ENCODE measurements around the gene IFNL2.
"Not testable (repeated sequence)": the region's sequence is repeated elsewhere in the genome, so short reads cannot be mapped to it uniquely, and the experiment has no call there.

IFNL2 gene

DNA sequence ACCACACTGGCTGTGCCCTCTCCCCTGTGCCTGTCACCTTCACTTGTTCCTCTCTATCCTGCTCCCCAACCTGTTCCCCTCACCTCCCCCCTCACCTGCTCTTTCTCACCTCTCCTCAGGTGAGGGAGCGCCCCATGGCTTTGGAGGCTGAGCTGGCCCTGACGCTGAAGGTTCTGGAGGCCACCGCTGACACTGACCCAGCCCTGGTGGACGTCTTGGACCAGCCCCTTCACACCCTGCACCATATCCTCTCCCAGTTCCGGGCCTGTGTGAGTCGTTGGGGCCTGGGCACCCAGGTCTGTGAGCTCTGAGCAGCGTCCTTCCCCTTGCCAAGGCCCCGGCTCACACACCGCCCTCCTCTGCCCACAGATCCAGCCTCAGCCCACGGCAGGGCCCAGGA, 1.2 kb downstream of the IFNL2 start:
- not testable (repeated sequence) for H3K36me3 ChIP-seq (ENCODE audit: control insufficient read depth, insufficient read depth, low read length); H3K27ac ChIP-seq (ENCODE audit: insufficient read depth, low read depth, low read length, poor library complexity, severe bottlenecking); H3K4me1 ChIP-seq (ENCODE audit: control insufficient read depth, insufficient read depth, low read length); H3K9me3 ChIP-seq (ENCODE audit: control insufficient read depth, low read length); H3K4me3 ChIP-seq (ENCODE audit: insufficient read depth, low read depth, low read length)
- WGBS, 2 experiments: 78 to 79% methylated on average over 10 of the region's 10 CpGs
- peaks cover 50% of the 10 kb centered on the region for H3K27me3 ChIP-seq (ENCODE audit: control insufficient read depth, insufficient read depth, low read length, poor library complexity, severe bottlenecking)

DNA sequence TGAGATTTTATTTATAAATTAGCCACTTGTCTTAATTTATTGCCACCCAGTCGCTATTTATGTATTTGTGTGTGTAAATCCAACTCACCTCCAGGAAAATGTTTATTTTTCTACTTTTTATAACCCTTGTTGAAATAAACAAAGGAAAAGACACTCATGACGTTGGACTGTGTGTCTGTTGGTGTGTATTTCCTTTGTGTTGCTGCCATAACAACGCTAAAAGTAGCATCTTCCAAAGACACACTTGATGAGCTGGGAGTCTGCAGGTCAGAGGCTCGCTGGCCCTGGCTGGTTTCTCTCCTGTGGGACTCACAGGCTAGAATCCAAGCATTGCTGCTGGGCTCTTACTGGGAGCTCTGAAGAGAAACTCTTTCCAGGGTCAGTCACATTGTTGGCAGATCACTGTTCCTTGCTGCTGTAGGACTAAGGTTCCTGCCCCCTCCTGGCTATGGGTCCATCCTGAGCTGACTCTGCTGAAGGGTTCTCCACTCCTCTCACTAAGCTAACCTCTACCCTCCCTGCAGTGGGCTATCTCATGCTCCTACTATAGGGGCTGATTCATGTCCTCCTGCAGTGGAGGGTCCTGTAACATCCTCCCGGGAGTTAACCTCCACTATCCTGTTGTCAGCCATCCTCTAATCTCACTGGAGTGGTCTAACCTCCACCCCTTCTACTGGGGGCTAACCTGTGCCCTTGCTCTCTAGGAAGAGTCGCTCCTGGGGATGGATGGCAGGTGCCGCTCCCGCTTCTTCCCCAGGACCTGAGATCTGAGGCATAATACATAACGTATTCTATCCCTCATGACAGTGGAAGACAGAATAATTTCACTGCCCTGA, 2.1 kb downstream of the IFNL2 start:
- Histone ChIP-seq H3K4me3 (ENCODE audit: insufficient read depth, low read depth, low read length) (no peak overlapping the region), H3K9me3 (ENCODE audit: control insufficient read depth, low read length) (no peaks in the 10 kb centered on the region), H3K4me1 (ENCODE audit: control insufficient read depth, insufficient read depth, low read length) (no peaks in the 10 kb centered on the region), H3K27ac (ENCODE audit: insufficient read depth, low read depth, low read length, poor library complexity, severe bottlenecking) (no peak overlapping the region), H3K36me3 (ENCODE audit: control insufficient read depth, insufficient read depth, low read length) (no peaks in the 10 kb centered on the region), H3K27me3 (ENCODE audit: control insufficient read depth, insufficient read depth, low read length, poor library complexity, severe bottlenecking) (peaks cover 41% of the 10 kb centered on the region)
- 84 to 85% methylated on average over 8 of the region's 9 CpGs for WGBS, 2 experiments

DNA sequence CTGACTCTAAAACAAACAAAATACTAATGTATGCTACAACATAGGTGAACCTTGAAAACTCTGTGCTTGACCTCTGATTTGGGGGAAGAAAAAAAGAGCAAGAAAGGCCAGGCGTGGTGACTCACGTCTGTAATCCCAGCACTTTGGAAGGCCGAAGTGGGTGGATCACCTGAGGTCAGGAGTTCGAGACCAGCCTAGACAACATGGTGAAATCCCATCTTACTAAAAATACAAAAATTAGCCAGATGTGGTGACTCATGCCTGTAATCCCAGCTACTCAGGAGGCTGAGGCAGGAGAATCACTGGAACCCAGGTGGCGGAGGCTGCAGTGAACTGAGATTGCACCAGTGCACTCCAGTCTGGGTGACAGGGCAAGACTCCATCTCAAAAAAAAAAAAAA, 5.7 kb downstream of the IFNL2 start:
- H3K27ac ChIP-seq (ENCODE audit: insufficient read depth, low read depth, low read length, poor library complexity, severe bottlenecking); H3K36me3 ChIP-seq (ENCODE audit: control insufficient read depth, insufficient read depth, low read length): not testable (repeated sequence)

DNA sequence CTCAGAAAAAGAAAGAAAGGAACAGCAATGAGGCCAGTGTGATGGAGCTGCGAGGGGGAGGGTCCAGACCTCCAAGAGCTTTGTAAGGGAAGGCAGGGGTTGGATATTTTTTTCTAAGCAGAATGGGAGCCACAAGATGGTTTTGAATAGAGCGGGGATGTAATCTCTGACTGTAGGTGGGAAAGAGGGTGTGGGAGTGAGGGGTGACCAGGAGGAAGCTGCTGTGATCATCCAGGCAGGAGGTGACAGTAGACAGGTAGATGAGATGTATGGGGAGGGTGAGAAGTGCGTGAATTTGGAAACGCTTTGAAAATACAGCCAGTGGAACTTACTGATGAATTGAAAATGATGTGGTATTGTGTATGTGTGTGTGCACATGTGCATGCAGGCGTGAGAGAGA, 7.4 kb downstream of the IFNL2 start:
- 86% methylated on average over 5 of the region's 5 CpGs for WGBS, 2 experiments
- peaks cover 10% of the 10 kb centered on the region for H3K27me3 ChIP-seq (ENCODE audit: control insufficient read depth, insufficient read depth, low read length, poor library complexity, severe bottlenecking)

More for the DNA sequence above, 5.7 kb downstream of the IFNL2 start:
- WGBS, 2 experiments: 86 to 91% methylated on average over 5 of the region's 5 CpGs
- not testable (repeated sequence) for H3K4me1 ChIP-seq (ENCODE audit: control insufficient read depth, insufficient read depth, low read length); H3K4me3 ChIP-seq (ENCODE audit: insufficient read depth, low read depth, low read length); H3K9me3 ChIP-seq (ENCODE audit: control insufficient read depth, low read length)
- H3K27me3 ChIP-seq (ENCODE audit: control insufficient read depth, insufficient read depth, low read length, poor library complexity, severe bottlenecking): peaks cover 17% of the 10 kb centered on the region

DNA sequence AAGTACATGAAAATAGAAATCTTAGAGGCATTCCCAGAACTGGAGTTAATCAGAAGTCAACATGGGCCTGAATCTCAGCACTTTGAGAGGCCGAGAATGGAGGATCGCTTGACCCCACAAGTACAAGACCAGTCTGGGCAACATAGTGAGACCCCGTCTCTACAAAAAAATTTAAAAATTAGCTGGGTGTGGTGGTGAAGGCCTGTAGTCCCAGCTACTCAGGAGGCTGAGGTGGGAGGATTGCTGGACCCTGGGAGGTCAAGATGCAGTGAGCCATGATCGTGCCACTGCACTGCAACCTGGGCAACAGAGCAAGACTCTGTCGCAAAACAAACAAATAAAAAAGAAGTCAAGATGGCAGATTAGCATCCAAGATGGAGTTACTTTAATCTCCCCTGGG, 8.5 kb downstream of the IFNL2 start:
- Histone ChIP-seq H3K4me3 (ENCODE audit: insufficient read depth, low read depth, low read length) (no peak overlapping the region), H3K4me1 (ENCODE audit: control insufficient read depth, insufficient read depth, low read length) (no peaks in the 10 kb centered on the region), H3K27ac (ENCODE audit: insufficient read depth, low read depth, low read length, poor library complexity, severe bottlenecking) (no peak overlapping the region), H3K9me3 (ENCODE audit: control insufficient read depth, low read length) (no peaks in the 10 kb centered on the region), H3K27me3 (ENCODE audit: control insufficient read depth, insufficient read depth, low read length, poor library complexity, severe bottlenecking) (peaks cover 4% of the 10 kb centered on the region), H3K36me3 (ENCODE audit: control insufficient read depth, insufficient read depth, low read length) (no peaks in the 10 kb centered on the region)
- WGBS, 2 experiments: 93 to 96% methylated on average over 5 of the region's 5 CpGs

More for the DNA sequence above, 7.4 kb downstream of the IFNL2 start:
- Histone ChIP-seq H3K9me3 (ENCODE audit: control insufficient read depth, low read length) (no peaks in the 10 kb centered on the region), H3K4me3 (ENCODE audit: insufficient read depth, low read depth, low read length) (no peak overlapping the region), H3K4me1 (ENCODE audit: control insufficient read depth, insufficient read depth, low read length) (no peaks in the 10 kb centered on the region), H3K36me3 (ENCODE audit: control insufficient read depth, insufficient read depth, low read length) (no peaks in the 10 kb centered on the region), H3K27ac (ENCODE audit: insufficient read depth, low read depth, low read length, poor library complexity, severe bottlenecking) (no peak overlapping the region)

DNA sequence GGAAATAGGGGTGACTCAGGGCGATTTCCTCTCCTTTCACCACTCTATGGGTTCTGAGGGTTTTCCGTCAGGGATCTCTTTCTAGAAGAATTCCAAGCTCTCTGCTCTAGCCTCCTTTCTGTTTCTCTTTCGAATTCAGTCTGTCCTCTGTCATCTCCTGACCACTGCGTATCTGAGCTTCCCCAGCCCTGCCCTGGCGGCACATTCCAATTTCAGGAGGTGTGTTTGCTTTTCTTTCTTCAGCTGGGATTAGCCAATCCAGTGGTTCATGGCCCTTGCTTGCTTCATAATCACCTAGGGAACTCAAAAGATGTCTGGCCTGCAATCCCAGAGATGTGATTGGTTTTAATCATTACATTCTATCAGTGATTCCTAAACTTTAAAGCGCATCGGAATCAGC, 9.4 kb downstream of the IFNL2 start:
- H3K4me3 ChIP-seq (ENCODE audit: insufficient read depth, low read depth, low read length): no peak overlapping the region
- no peaks in the 10 kb centered on the region for H3K9me3 ChIP-seq (ENCODE audit: control insufficient read depth, low read length)
- WGBS, 2 experiments: 78 to 87% methylated on average over 7 of the region's 7 CpGs
- H3K4me1 ChIP-seq (ENCODE audit: control insufficient read depth, insufficient read depth, low read length): no peaks in the 10 kb centered on the region
- H3K27me3 ChIP-seq (ENCODE audit: control insufficient read depth, insufficient read depth, low read length, poor library complexity, severe bottlenecking): peaks cover 4% of the 10 kb centered on the region
- no peaks in the 10 kb centered on the region for H3K36me3 ChIP-seq (ENCODE audit: control insufficient read depth, insufficient read depth, low read length)
- H3K27ac ChIP-seq (ENCODE audit: insufficient read depth, low read depth, low read length, poor library complexity, severe bottlenecking): no peak overlapping the region

DNA sequence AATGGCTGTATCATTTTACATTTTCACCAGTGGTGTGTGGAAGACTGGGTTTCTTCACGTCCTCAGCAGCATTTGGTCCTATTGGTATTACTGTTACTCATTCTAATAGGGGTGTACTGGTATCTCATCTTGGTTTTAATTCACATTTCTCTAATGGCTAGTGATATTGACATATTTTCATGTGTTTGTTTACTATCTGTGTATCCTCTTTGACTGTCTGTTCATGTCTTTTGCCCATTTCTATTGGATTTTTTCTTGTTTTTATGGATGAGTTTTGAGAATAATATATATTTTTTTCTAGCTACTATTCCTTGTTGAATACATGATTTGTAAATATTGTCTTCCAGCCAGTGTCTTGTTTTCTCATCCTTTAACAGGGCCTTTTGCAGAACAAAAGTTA, 13.8 kb downstream of the IFNL2 start:
- Histone ChIP-seq H3K4me3 (ENCODE audit: insufficient read depth, low read depth, low read length) (no peak overlapping the region), H3K9me3 (ENCODE audit: control insufficient read depth, low read length) (no peaks in the 10 kb centered on the region), H3K27me3 (ENCODE audit: control insufficient read depth, insufficient read depth, low read length, poor library complexity, severe bottlenecking) (peaks cover 9% of the 10 kb centered on the region), H3K4me1 (ENCODE audit: control insufficient read depth, insufficient read depth, low read length) (no peaks in the 10 kb centered on the region), H3K27ac (ENCODE audit: insufficient read depth, low read depth, low read length, poor library complexity, severe bottlenecking) (no peak overlapping the region), H3K36me3 (ENCODE audit: control insufficient read depth, insufficient read depth, low read length) (no peaks in the 10 kb centered on the region)
- WGBS, 2 experiments: 50% methylated on average over 1 of the region's 1 CpG; no CpG with 5 or more reads in 1 of the 2 experiments

DNA sequence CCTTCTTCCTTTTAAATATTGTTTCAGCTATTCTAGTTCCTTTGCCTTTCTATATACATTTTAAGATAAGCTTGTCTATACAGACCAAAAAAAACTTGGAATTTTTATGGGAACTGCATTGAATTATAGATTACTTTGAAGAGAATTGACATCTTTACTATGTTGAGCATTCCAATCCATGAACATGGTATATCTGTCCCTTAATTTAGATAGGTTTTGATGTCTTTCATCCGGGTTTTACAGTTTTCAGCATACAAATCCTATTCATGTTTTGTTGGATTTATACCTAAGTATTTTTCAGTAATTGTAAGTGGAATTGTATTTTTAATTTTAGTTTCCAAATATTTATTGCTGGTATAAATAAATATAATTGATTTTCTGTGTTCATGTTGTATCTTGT, 15.8 kb downstream of the IFNL2 start:
- Histone ChIP-seq H3K4me3 (ENCODE audit: insufficient read depth, low read depth, low read length) (no peak overlapping the region), H3K36me3 (ENCODE audit: control insufficient read depth, insufficient read depth, low read length) (no peaks in the 10 kb centered on the region), H3K27me3 (ENCODE audit: control insufficient read depth, insufficient read depth, low read length, poor library complexity, severe bottlenecking) (peaks cover 17% of the 10 kb centered on the region), H3K27ac (ENCODE audit: insufficient read depth, low read depth, low read length, poor library complexity, severe bottlenecking) (no peak overlapping the region), H3K9me3 (ENCODE audit: control insufficient read depth, low read length) (no peaks in the 10 kb centered on the region), H3K4me1 (ENCODE audit: control insufficient read depth, insufficient read depth, low read length) (no peaks in the 10 kb centered on the region)
- WGBS, 2 experiments: 86% methylated on average over 1 of the region's 1 CpG; no CpG with 5 or more reads in 1 of the 2 experiments

DNA sequence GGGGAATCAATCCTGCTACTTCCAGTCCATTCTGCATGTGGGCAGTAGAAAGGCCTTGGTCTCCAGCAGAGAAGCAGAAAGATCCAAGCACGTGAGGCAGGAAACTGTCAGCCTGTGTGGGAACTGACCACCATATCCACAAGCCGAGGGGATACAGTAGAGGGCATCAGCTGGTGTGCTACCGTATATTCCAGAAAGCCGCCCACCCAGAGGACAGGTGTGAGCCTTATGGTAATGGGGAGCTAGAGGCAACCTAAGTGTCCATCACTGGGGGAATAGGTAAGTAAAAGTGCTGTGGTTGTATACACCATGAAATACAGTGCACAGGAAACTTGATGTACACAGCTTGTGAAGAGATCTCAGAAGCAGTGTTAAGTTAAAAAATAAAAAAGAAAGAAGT, 25.2 kb downstream of the IFNL2 start:
- Histone ChIP-seq H3K36me3 (ENCODE audit: control insufficient read depth, insufficient read depth, low read length) (no peaks in the 10 kb centered on the region), H3K4me1 (ENCODE audit: control insufficient read depth, insufficient read depth, low read length) (no peaks in the 10 kb centered on the region), H3K9me3 (ENCODE audit: control insufficient read depth, low read length) (no peaks in the 10 kb centered on the region), H3K27me3 (ENCODE audit: control insufficient read depth, insufficient read depth, low read length, poor library complexity, severe bottlenecking) (peaks cover 31% of the 10 kb centered on the region), H3K27ac (ENCODE audit: insufficient read depth, low read depth, low read length, poor library complexity, severe bottlenecking) (no peak overlapping the region), H3K4me3 (ENCODE audit: insufficient read depth, low read depth, low read length) (no peak overlapping the region)
- WGBS, 2 experiments: 56 to 65% methylated on average over 4 of the region's 4 CpGs

DNA sequence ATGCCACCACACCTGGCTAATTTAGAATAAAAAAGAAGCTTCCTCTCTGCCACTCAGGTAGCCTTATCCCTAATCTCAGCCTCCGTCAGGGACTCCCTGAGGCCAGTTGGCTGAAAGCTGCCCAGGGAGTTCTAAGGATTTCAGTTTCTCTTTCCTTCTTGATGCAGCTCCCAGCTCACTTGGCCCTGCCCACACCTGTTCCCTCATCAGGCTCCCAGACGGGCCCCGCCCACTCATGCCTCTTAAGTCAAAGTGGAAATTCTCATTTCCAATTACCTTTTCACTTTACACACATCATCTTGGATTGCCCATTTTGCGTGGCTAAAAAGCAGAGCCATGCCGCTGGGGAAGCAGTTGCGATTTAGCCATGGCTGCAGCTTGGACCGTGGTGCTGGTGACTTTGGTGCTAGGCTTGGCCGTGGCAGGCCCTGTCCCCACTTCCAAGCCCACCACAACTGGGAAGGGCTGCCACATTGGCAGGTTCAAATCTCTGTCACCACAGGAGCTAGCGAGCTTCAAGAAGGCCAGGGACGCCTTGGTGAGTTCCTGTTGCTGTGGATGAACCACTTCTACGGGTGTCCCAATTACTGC, 28.0 kb downstream of the IFNL2 start, which contains the start of gene IFNL1:
TSS of gene IFNL1 (plus strand) at position 353 of the 591 bp plus-strand sequence. CDS start at position 368, 15 bp downstream.
- H3K27me3 ChIP-seq (ENCODE audit: control insufficient read depth, insufficient read depth, low read length, poor library complexity, severe bottlenecking): peaks cover 13% of the 10 kb centered on the region
- no peak within 1 kb of the TSS for H3K4me3 ChIP-seq (ENCODE audit: insufficient read depth, low read depth, low read length)
- no peak within 1 kb of the TSS for H3K27ac ChIP-seq (ENCODE audit: insufficient read depth, low read depth, low read length, poor library complexity, severe bottlenecking)
- no peaks in the 10 kb centered on the region for H3K4me1 ChIP-seq (ENCODE audit: control insufficient read depth, insufficient read depth, low read length)
- H3K9me3 ChIP-seq (ENCODE audit: control insufficient read depth, low read length): no peaks in the 10 kb centered on the region
- no peaks in the 10 kb centered on the region for H3K36me3 ChIP-seq (ENCODE audit: control insufficient read depth, insufficient read depth, low read length)
- 84 to 87% methylated on average over 11 of the region's 11 CpGs for WGBS, 2 experiments
